ENCODE results near the gene PFDN1. TPM values are rescaled to one million over a fixed set of nuclear protein-coding genes. Genes with fewer than 3 reads are reported as not detected.
A peak's percentile ranks its signal among the peaks of the same experiment; 100 is the strongest.

PFDN1 gene
- total RNA-seq, 1 experiment from 2014 or later = 54.4 TPM

GRCh38 chr5:140242890-140243585, 59.9 kb downstream of the PFDN1 start:
- CTCF ChIA-PET = interaction anchor here (0.6 to 4.8 kb wide), 4 partner anchors 43 to 120 kb away, joined by 7 to 79 read pairs (median 20); partner anchors contain the start of gene HBEGF

GRCh38 chr5:140242099-140242498, 60.8 kb downstream of the PFDN1 start:
- H3K27ac ChIP-seq (ENCODE audit: low read length) = no peak overlapping the region
- no peaks in the 10 kb centered on the region for H3K9me3 ChIP-seq (ENCODE audit: control insufficient read depth, insufficient read depth, low read depth, low read length)
- TF ChIP-seq CTCF (IDR thresholded peaks at IDR 0.05) (peak; percentile 42), SIN3A (IDR thresholded peaks at IDR 0.05; ENCODE audit: borderline replicate concordance, insufficient read depth, low read depth, low read length) (no peak), REST (IDR thresholded peaks at IDR 0.05; ENCODE audit: insufficient read depth in 1 of 2, low read depth in 2 of 2, low read length in 1 of 2) (no peak)
- no peaks in the 10 kb centered on the region for H3K27me3 ChIP-seq (ENCODE audit: control insufficient read depth, insufficient read depth, low read length)
- H3K36me3 ChIP-seq (ENCODE audit: control insufficient read depth, insufficient read depth, low read length) = no peaks in the 10 kb centered on the region
- peaks cover 36% of the 10 kb centered on the region for H3K4me1 ChIP-seq (ENCODE audit: control insufficient read depth, insufficient read depth, low read length)
- no TSS peak for BruUV-seq (replicated peaks)
- H3K4me3 ChIP-seq (ENCODE audit: low read depth in 2 of 2, low read length in 2 of 2) = no peak overlapping the region
- intact Hi-C loops (cut with micrococcal nuclease; ENCODE audit: unreplicated experiment) (no loop called here), in situ Hi-C loops (cut with HindIII; ENCODE audit: low pct_unique_long_range_greater_than_20kb, low sequenced_read_pairs) (no loop called here)
- ATAC-seq (no peak), DNase-seq (ENCODE audit: low read depth, low spot score) (no peak)
- CTCF ChIA-PET = interaction anchor here (0.6 to 4.8 kb wide), 3 partner anchors 44 to 113 kb away, joined by 3 to 79 read pairs (median 7); partner anchors contain the start of gene HBEGF
- POLR2A ChIA-PET = no interaction called here

More at GRCh38 chr5:140242890-140243585, 59.9 kb downstream of the PFDN1 start:
- no peak for DNase-seq (ENCODE audit: low read depth, low spot score)
- BruUV-seq (replicated peaks) = no TSS peak
- no peak for ATAC-seq
- H3K27me3 ChIP-seq (ENCODE audit: control insufficient read depth, insufficient read depth, low read length) = no peaks in the 10 kb centered on the region
- H3K27ac ChIP-seq (ENCODE audit: low read length) = no peak overlapping the region
- H3K4me1 ChIP-seq (ENCODE audit: control insufficient read depth, insufficient read depth, low read length) = peaks cover 36% of the 10 kb centered on the region
- TF ChIP-seq TCF7L2 (IDR thresholded peaks at IDR 0.05; ENCODE audit: low read depth, low read length) (no peak), SIN3A (IDR thresholded peaks at IDR 0.05; ENCODE audit: borderline replicate concordance, insufficient read depth, low read depth, low read length) (no peak), CTCF (IDR thresholded peaks at IDR 0.05) (no peak), POLR2AphosphoS5 (IDR thresholded peaks at IDR 0.05; ENCODE audit: low read depth, low read length) (no peak), REST (IDR thresholded peaks at IDR 0.05; ENCODE audit: insufficient read depth in 1 of 2, low read depth in 2 of 2, low read length in 1 of 2) (no peak)
- in situ Hi-C loops (cut with HindIII; ENCODE audit: low pct_unique_long_range_greater_than_20kb, low sequenced_read_pairs) = no loop called here
- no peak overlapping the region for H3K4me3 ChIP-seq (ENCODE audit: low read depth in 2 of 2, low read length in 2 of 2)
- no peaks in the 10 kb centered on the region for H3K9me3 ChIP-seq (ENCODE audit: control insufficient read depth, insufficient read depth, low read depth, low read length)
- H3K36me3 ChIP-seq (ENCODE audit: control insufficient read depth, insufficient read depth, low read length) = no peaks in the 10 kb centered on the region
- POLR2A ChIA-PET = no interaction called here
- intact Hi-C loops (cut with micrococcal nuclease; ENCODE audit: unreplicated experiment) = no loop called here
